ENCODE data around the gene SZT2.

SZT2 gene

GRCh38 chr1:43360616-43361015 is 29.1 kb upstream of the SZT2 start:
- TF ChIP-seq, protein P1, sequence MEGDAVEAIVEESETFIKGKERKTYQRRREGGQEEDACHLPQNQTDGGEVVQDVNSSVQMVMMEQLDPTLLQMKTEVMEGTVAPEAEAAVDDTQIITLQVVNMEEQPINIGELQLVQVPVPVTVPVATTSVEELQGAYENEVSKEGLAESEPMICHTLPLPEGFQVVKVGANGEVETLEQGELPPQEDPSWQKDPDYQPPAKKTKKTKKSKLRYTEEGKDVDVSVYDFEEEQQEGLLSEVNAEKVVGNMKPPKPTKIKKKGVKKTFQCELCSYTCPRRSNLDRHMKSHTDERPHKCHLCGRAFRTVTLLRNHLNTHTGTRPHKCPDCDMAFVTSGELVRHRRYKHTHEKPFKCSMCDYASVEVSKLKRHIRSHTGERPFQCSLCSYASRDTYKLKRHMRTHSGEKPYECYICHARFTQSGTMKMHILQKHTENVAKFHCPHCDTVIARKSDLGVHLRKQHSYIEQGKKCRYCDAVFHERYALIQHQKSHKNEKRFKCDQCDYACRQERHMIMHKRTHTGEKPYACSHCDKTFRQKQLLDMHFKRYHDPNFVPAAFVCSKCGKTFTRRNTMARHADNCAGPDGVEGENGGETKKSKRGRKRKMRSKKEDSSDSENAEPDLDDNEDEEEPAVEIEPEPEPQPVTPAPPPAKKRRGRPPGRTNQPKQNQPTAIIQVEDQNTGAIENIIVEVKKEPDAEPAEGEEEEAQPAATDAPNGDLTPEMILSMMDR (IDR thresholded peaks at IDR 0.05; ENCODE audit: control insufficient read depth, extremely low read depth, insufficient read depth): no peak
- H3K4me3 ChIP-seq (ENCODE audit: low read depth, low read length): no peak overlapping the region; the same call in 1 of the 2 replicates
- no peak for DNase-seq (ENCODE audit: low read depth)

DNA sequence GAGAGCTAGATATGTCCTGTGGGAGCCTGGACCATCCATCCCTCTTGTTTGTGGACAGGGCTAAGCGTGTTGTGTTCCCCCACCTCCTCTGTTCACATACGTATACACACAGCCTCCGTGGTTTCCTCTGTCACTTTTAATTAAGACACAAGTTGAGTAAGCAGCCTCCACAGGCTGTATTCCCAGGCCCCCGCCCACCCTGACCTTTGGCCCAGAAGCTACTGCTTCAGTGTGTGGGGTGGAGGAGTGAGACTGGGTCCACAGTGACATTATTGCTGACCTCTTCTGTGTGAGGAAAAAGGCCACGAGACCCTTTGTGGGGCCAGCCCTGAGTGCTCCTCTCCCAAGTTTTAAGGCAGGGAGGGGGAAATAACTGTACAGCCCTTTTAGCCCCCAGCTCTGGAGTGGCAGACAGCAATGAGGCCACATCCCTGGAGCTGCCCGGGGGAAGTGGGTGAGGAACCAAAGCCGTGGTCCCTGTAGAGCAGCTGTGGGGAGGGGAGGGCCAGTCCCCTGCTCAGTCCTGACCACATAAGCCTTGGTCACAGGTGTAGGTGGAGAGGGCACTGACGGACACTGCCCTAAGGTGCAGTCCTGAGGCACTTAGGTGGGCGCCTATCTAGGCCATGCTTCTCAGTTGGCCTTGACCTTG is 26.3 kb upstream of the SZT2 start:
- DNase-seq (ENCODE audit: low read depth): no peak
- TF ChIP-seq, protein P1 (IDR thresholded peaks at IDR 0.05; ENCODE audit: control insufficient read depth, extremely low read depth, insufficient read depth): no peak
- no peak overlapping the region for H3K4me3 ChIP-seq (ENCODE audit: low read depth, low read length)

GRCh38 chr1:43363935-43364525 is 25.7 kb upstream of the SZT2 start:
- no peak for DNase-seq (ENCODE audit: low read depth)
- TF ChIP-seq, protein P1 (IDR thresholded peaks at IDR 0.05; ENCODE audit: control insufficient read depth, extremely low read depth, insufficient read depth): no peak
- no peak overlapping the region for H3K4me3 ChIP-seq (ENCODE audit: low read depth, low read length)

GRCh38 chr1:43365678-43366077 is 24.0 kb upstream of the SZT2 start:
- H3K4me3 ChIP-seq (ENCODE audit: low read depth, low read length): peak overlapping the region; percentile 84
- no peak for DNase-seq (ENCODE audit: low read depth)
- TF ChIP-seq, protein P1 (IDR thresholded peaks at IDR 0.05; ENCODE audit: control insufficient read depth, extremely low read depth, insufficient read depth): no peak

GRCh38 chr1:43366179-43366578 is 23.5 kb upstream of the SZT2 start:
- TF ChIP-seq, protein P1 (IDR thresholded peaks at IDR 0.05; ENCODE audit: control insufficient read depth, extremely low read depth, insufficient read depth): no peak
- DNase-seq (ENCODE audit: low read depth): no peak
- peak overlapping the region; percentile 84 for H3K4me3 ChIP-seq (ENCODE audit: low read depth, low read length)

DNA sequence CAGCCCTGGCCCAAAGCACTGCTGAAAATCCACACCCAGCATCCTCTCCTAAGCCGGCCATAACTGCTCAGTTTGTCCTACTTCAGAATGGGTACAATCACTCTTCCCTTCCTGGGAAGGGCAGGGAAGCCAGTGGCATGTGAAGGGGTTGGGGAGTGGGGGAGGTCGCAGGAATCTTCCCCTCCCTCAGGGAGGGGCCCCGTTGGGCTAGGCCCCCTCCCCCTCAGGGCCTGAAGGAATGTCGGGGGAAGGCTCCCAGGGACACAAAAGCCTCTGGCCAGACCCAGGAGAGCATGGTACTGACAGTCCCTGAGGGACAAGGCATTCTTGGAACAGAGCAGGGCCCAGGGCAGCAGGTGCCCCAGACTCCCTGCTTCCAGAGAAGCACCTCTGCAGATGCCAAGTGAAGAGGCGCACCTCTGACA is 23.1 kb upstream of the SZT2 start:
- DNase-seq (ENCODE audit: low read depth): no peak
- TF ChIP-seq, protein P1 (IDR thresholded peaks at IDR 0.05; ENCODE audit: control insufficient read depth, extremely low read depth, insufficient read depth): no peak

More for the DNA sequence above, 23.1 kb upstream of the SZT2 start:
- peak overlapping the region; percentile 84 for H3K4me3 ChIP-seq (ENCODE audit: low read depth, low read length)
